HEK293T (cell line): Measurements from ENCODE around the gene ADH7.

Experiments
- CTCF ChIA-PET: fragments of 350-600 bp; formaldehyde crosslinking; extraction: SDS; loops from one replicate; lab custom pipeline; 2021; ENCODE audit warnings: antibody characterized with exemption, inconsistent platforms; lab: Yijun Ruan, JAX
- POLR2A ChIA-PET: fragments of 350-600 bp; formaldehyde crosslinking; extraction: SDS; loops from one replicate; lab custom pipeline; 2020; ENCODE audit warnings: antibody characterized with exemption, inconsistent platforms; lab: Yijun Ruan, JAX
- DNase-seq: peaks from one replicate; pipeline ENCODE4 v3.0.0; 2012; ENCODE audit warnings: mixed read lengths; ENCODE audit errors: extremely low spot score
- ARNT ChIP-seq: fragments of 450-650 bp; IDR thresholded peaks from 2 replicates; pipeline ENCODE4 v1.6.1; 2017; ENCODE audit warnings: mild to moderate bottlenecking
- BHLHE40 ChIP-seq: fragments of 450-650 bp; IDR thresholded peaks from 2 replicates; pipeline ENCODE4 v1.6.1; 2016; ENCODE audit warnings: mild to moderate bottlenecking, moderate library complexity, borderline replicate concordance
- CTBP1 ChIP-seq: fragments of 450-650 bp; IDR thresholded peaks from 2 replicates; pipeline ENCODE4 v1.6.1; 2016; ENCODE audit warnings: borderline replicate concordance
- ELF4 ChIP-seq: fragments of 450-650 bp; IDR thresholded peaks from 2 replicates; pipeline ENCODE4 v1.6.1; 2017; ENCODE audit warnings: antibody characterized with exemption
- FOXA1 ChIP-seq: fragments of 450-650 bp; IDR thresholded peaks from 2 replicates; pipeline ENCODE4 v1.6.1; 2016; ENCODE audit warnings: mild to moderate bottlenecking
- FOXK2 ChIP-seq: fragments of 450-650 bp; IDR thresholded peaks from 2 replicates; pipeline ENCODE4 v1.6.1; 2016; ENCODE audit warnings: mild to moderate bottlenecking
- FOXM1 ChIP-seq: fragments of 450-650 bp; IDR thresholded peaks from 2 replicates; pipeline ENCODE4 v1.6.1; 2017; ENCODE audit warnings: mild to moderate bottlenecking, borderline replicate concordance
- HDGF ChIP-seq: fragments of 450-650 bp; IDR thresholded peaks from 2 replicates; pipeline ENCODE4 v1.6.1; 2017; ENCODE audit warnings: antibody characterized with exemption, borderline replicate concordance
- L3MBTL2 ChIP-seq: fragments of 450-650 bp; conservative IDR thresholded peaks from 2 replicates; pipeline ENCODE4 v1.6.1; 2016; ENCODE audit warnings: mild to moderate bottlenecking
- LEF1 ChIP-seq: fragments of 450-650 bp; IDR thresholded peaks from 2 replicates; pipeline ENCODE4 v1.6.1; 2017; ENCODE audit warnings: mild to moderate bottlenecking, borderline replicate concordance
- NFRKB ChIP-seq: fragments of 450-650 bp; IDR thresholded peaks from 2 replicates; pipeline ENCODE4 v1.6.1; 2016; ENCODE audit warnings: mild to moderate bottlenecking, moderate library complexity
- PKNOX1 ChIP-seq: fragments of 450-650 bp; IDR thresholded peaks from 2 replicates; pipeline ENCODE4 v1.6.1; 2016
- SP1 ChIP-seq: fragments of 450-650 bp; IDR thresholded peaks from 2 replicates; pipeline ENCODE4 v1.6.1; 2017
- SUZ12 ChIP-seq: fragments of 450-650 bp; IDR thresholded peaks from 2 replicates; pipeline ENCODE4 v1.6.1; 2016; ENCODE audit warnings: mild to moderate bottlenecking
- TARDBP ChIP-seq: fragments of 450-650 bp; IDR thresholded peaks from 2 replicates; pipeline ENCODE4 v1.6.1; 2016
- ZNF384 ChIP-seq: fragments of 450-650 bp; IDR thresholded peaks from 2 replicates; pipeline ENCODE4 v1.6.1; 2016

ADH7 gene

GRCh38 chr4:99435154-99435553, at the start of gene ADH7:
TSS of gene ADH7 (minus strand) at chr4:99435342. CDS start at chr4:99435233, 109 bp downstream.
- TF ChIP-seq SP1 (no peak), FOXK2 (no peak), L3MBTL2 (no peak), ARNT (no peak), SUZ12 (no peak), PKNOX1 (no peak), TARDBP (no peak), FOXM1 (no peak)
- ChIA-PET CTCF (interaction anchor here (1.0 kb wide), 1 partner anchor 15 kb away, joined by 3 read pairs; no protein-coding TSS in a partner anchor), POLR2A (no interaction called here)
- DNase-seq: no peak

GRCh38 chr4:99483636-99484035, 48.5 kb upstream of the ADH7 start:
- TF ChIP-seq CTBP1 (no peak), ARNT (no peak), FOXK2 (no peak), PKNOX1 (no peak), BHLHE40 (no peak), SP1 (no peak), FOXM1 (no peak), FOXA1 (no peak), LEF1 (no peak), L3MBTL2 (no peak), ELF4 (no peak), SUZ12 (no peak), HDGF (no peak), ZNF384 (no peak), TARDBP (no peak), NFRKB (no peak)
- no peak for DNase-seq
- ChIA-PET POLR2A (no interaction called here), CTCF (no interaction called here)

- no peak for DNase-seq
- no peak for TF ChIP-seq PKNOX1
- no peak for TF ChIP-seq ELF4
- no peak for TF ChIP-seq FOXM1
- no peak for TF ChIP-seq NFRKB
- TF ChIP-seq L3MBTL2: no peak
- no peak for TF ChIP-seq HDGF
- no peak for TF ChIP-seq FOXA1
- no peak for TF ChIP-seq CTBP1
- TF ChIP-seq FOXK2: no peak
- no peak for TF ChIP-seq ZNF384
- TF ChIP-seq SP1: no peak
- TF ChIP-seq LEF1: no peak
- TF ChIP-seq SUZ12: no peak
- no peak for TF ChIP-seq BHLHE40
- POLR2A ChIA-PET: no interaction called here
- CTCF ChIA-PET: no interaction called here
Observed at GRCh38 chr4:99473131-99473530, 38.0 kb upstream of the ADH7 start.

GRCh38 chr4:99471896-99472295, 36.8 kb upstream of the ADH7 start:
- ChIA-PET POLR2A (no interaction called here), CTCF (no interaction called here)
- DNase-seq: no peak
- TF ChIP-seq ELF4 (no peak), FOXK2 (no peak), FOXM1 (no peak), CTBP1 (no peak), TARDBP (no peak), ARNT (no peak), FOXA1 (no peak), SP1 (no peak), PKNOX1 (no peak), ZNF384 (no peak), NFRKB (no peak), SUZ12 (no peak), LEF1 (no peak), L3MBTL2 (no peak), BHLHE40 (no peak), HDGF (no peak)

- TF ChIP-seq SUZ12 (no peak), NFRKB (no peak), TARDBP (no peak), CTBP1 (no peak), FOXA1 (no peak), SP1 (no peak), L3MBTL2 (no peak), ARNT (no peak), FOXK2 (no peak), LEF1 (no peak), PKNOX1 (no peak), BHLHE40 (no peak), HDGF (no peak), ELF4 (no peak), ZNF384 (no peak), FOXM1 (no peak)
- ChIA-PET CTCF (interaction anchor here (0.8 kb wide), 1 partner anchor 51 kb away, joined by 3 read pairs; no protein-coding TSS in a partner anchor), POLR2A (no interaction called here)
- no peak for DNase-seq
Observed at GRCh38 chr4:99471349-99471748, 36.2 kb upstream of the ADH7 start.
